Astrocyte of the spinal cord (primary cell): ENCODE results near the gene PTPN2.
A peak's percentile ranks its signal among the peaks of the same experiment; 100 is the strongest.

ENCODE experiments used
- DNase-seq: peaks from one replicate; pipeline ENCODE4 v3.0.0; 2011; ENCODE audit warnings: low read depth, low spot score
- H3K4me3 ChIP-seq: 2 replicates; pipeline ENCODE4 v1.5.1; 2011; ENCODE audit warnings: low read depth, mild to moderate bottlenecking, low read length, moderate library complexity
- CTCF ChIP-seq: IDR thresholded peaks from 2 replicates; pipeline ENCODE4 v1.5.1; 2012; ENCODE audit warnings: low read depth, mild to moderate bottlenecking, low read length, inconsistent platforms
- in situ Hi-C: cut with HindIII; loops from 2 replicates; pipeline ENCODE4 v1.10.0; 2017; ENCODE audit warnings: low sequenced_read_pairs

The PTPN2 gene

GRCh38 chr18:12928206-12928605, 44.2 kb upstream of the PTPN2 start:
- in situ Hi-C loops, result no loop called here
- no peak overlapping the region for H3K4me3 ChIP-seq
- no peak for DNase-seq
- no peak for TF ChIP-seq CTCF

- TF ChIP-seq CTCF, result no peak
- H3K4me3 ChIP-seq, result no peak overlapping the region
- in situ Hi-C loops, result no loop called here
- DNase-seq, result no peak
Measured at GRCh38 chr18:12924616-12925015, 40.6 kb upstream of the PTPN2 start.

GRCh38 chr18:12922266-12922665, 38.2 kb upstream of the PTPN2 start:
- no peak overlapping the region for H3K4me3 ChIP-seq
- DNase-seq, result no peak
- TF ChIP-seq CTCF, result no peak
- in situ Hi-C loops, result no loop called here

GRCh38 chr18:12921178-12921577, 37.1 kb upstream of the PTPN2 start:
- H3K4me3 ChIP-seq, result no peak overlapping the region
- in situ Hi-C loops, result no loop called here
- DNase-seq, result no peak
- TF ChIP-seq CTCF, result no peak

- in situ Hi-C loops, result no loop called here
- DNase-seq, result no peak
- H3K4me3 ChIP-seq, result no peak overlapping the region
- TF ChIP-seq CTCF, result no peak
Measured at GRCh38 chr18:12911929-12912703, 28.1 kb upstream of the PTPN2 start.

- DNase-seq, result peak; percentile 31
- TF ChIP-seq CTCF, result no peak
- H3K4me3 ChIP-seq, result peak overlapping the region; percentile 2
- in situ Hi-C loops, result no loop called here
Measured at GRCh38 chr18:12911025-12911928, 27.2 kb upstream of the PTPN2 start.
